ENCODE data around the gene RFX4. TPM values are rescaled to one million over a fixed set of nuclear protein-coding genes. Genes with fewer than 3 reads are reported as not detected.
"Not testable (repeated sequence)": the region's sequence is repeated elsewhere in the genome, so short reads cannot be mapped to it uniquely, and the experiment has no call there.

The RFX4 gene
- total RNA-seq, 2 donors from 2014 or later: not detected

GRCh38 chr12:106682594-106683234, 99.9 kb downstream of the RFX4 start:
- H3K4me1 Mint-ChIP-seq: no peaks in the 10 kb centered on the region
- no peak overlapping the region for H3K4me3 Mint-ChIP-seq
- H3K27me3 Mint-ChIP-seq: no peaks in the 10 kb centered on the region
- ATAC-seq (replicated peaks): no peak
- H3K27ac Mint-ChIP-seq: no peak overlapping the region
- H3K36me3 Mint-ChIP-seq (ENCODE audit: low read depth): no peaks in the 10 kb centered on the region
- no peaks in the 10 kb centered on the region for H3K9me3 Mint-ChIP-seq

- H3K27me3 Mint-ChIP-seq: no peaks in the 10 kb centered on the region
- H3K27ac Mint-ChIP-seq: no peak overlapping the region
- H3K9me3 Mint-ChIP-seq: no peaks in the 10 kb centered on the region
- no peaks in the 10 kb centered on the region for H3K36me3 Mint-ChIP-seq (ENCODE audit: low read depth)
- ATAC-seq (replicated peaks): no peak
- no peaks in the 10 kb centered on the region for H3K4me1 Mint-ChIP-seq
- H3K4me3 Mint-ChIP-seq: no peak overlapping the region
These were observed 101.7 kb downstream of the RFX4 start for GRCh38 chr12:106684497-106684896.

- Mint-ChIP-seq H3K4me3 (no peak overlapping the region), H3K9me3 (no peaks in the 10 kb centered on the region), H3K4me1 (no peaks in the 10 kb centered on the region), H3K27ac (no peak overlapping the region), H3K36me3 (ENCODE audit: low read depth) (no peaks in the 10 kb centered on the region), H3K27me3 (no peaks in the 10 kb centered on the region)
- no peak for ATAC-seq (replicated peaks)
These were observed 102.6 kb downstream of the RFX4 start for GRCh38 chr12:106685381-106685780.

- no peak overlapping the region for H3K4me3 Mint-ChIP-seq
- ATAC-seq (replicated peaks): no peak
- H3K27me3 Mint-ChIP-seq: no peaks in the 10 kb centered on the region
- no peak overlapping the region for H3K27ac Mint-ChIP-seq
- no peaks in the 10 kb centered on the region for H3K9me3 Mint-ChIP-seq
- no peaks in the 10 kb centered on the region for H3K36me3 Mint-ChIP-seq (ENCODE audit: low read depth)
- H3K4me1 Mint-ChIP-seq: no peaks in the 10 kb centered on the region
These were observed 104.9 kb downstream of the RFX4 start for GRCh38 chr12:106687672-106688071.

GRCh38 chr12:106690569-106691305, 107.9 kb downstream of the RFX4 start:
- no peaks in the 10 kb centered on the region for H3K9me3 Mint-ChIP-seq
- H3K36me3 Mint-ChIP-seq (ENCODE audit: low read depth): no peaks in the 10 kb centered on the region
- H3K4me1 Mint-ChIP-seq: no peaks in the 10 kb centered on the region
- H3K4me3 Mint-ChIP-seq: no peak overlapping the region
- no peaks in the 10 kb centered on the region for H3K27me3 Mint-ChIP-seq
- no peak overlapping the region for H3K27ac Mint-ChIP-seq
- ATAC-seq (replicated peaks): no peak

- not testable (repeated sequence) for H3K27ac Mint-ChIP-seq; H3K4me1 Mint-ChIP-seq; H3K4me3 Mint-ChIP-seq; ATAC-seq (replicated peaks); H3K36me3 Mint-ChIP-seq (ENCODE audit: low read depth); H3K9me3 Mint-ChIP-seq; H3K27me3 Mint-ChIP-seq
These were observed 109.2 kb downstream of the RFX4 start for GRCh38 chr12:106692033-106692432.

- H3K4me3 Mint-ChIP-seq: no peak overlapping the region
- H3K4me1 Mint-ChIP-seq: no peaks in the 10 kb centered on the region
- H3K27ac Mint-ChIP-seq: no peak overlapping the region
- no peaks in the 10 kb centered on the region for H3K9me3 Mint-ChIP-seq
- H3K27me3 Mint-ChIP-seq: no peaks in the 10 kb centered on the region
- no peak for ATAC-seq (replicated peaks)
- no peaks in the 10 kb centered on the region for H3K36me3 Mint-ChIP-seq (ENCODE audit: low read depth)
These were observed 110.4 kb downstream of the RFX4 start for GRCh38 chr12:106692896-106693820.

- H3K27me3 Mint-ChIP-seq: peaks cover 1% of the 10 kb centered on the region
- no peaks in the 10 kb centered on the region for H3K4me1 Mint-ChIP-seq
- no peaks in the 10 kb centered on the region for H3K36me3 Mint-ChIP-seq (ENCODE audit: low read depth)
- no peak overlapping the region for H3K4me3 Mint-ChIP-seq
- H3K9me3 Mint-ChIP-seq: peaks cover 7% of the 10 kb centered on the region
- no peak overlapping the region for H3K27ac Mint-ChIP-seq
- no peak for ATAC-seq (replicated peaks)
These were observed 113.3 kb downstream of the RFX4 start for GRCh38 chr12:106696071-106696470.

- no peak overlapping the region for H3K27ac Mint-ChIP-seq
- no peak overlapping the region for H3K4me3 Mint-ChIP-seq
- no peaks in the 10 kb centered on the region for H3K36me3 Mint-ChIP-seq (ENCODE audit: low read depth)
- peaks cover 4% of the 10 kb centered on the region for H3K27me3 Mint-ChIP-seq
- peaks cover 12% of the 10 kb centered on the region for H3K9me3 Mint-ChIP-seq
- no peaks in the 10 kb centered on the region for H3K4me1 Mint-ChIP-seq
- ATAC-seq (replicated peaks): no peak
These were observed 114.0 kb downstream of the RFX4 start for GRCh38 chr12:106696681-106697417.

- Mint-ChIP-seq H3K9me3 (peaks cover 9% of the 10 kb centered on the region), H3K27ac (no peak overlapping the region), H3K27me3 (peaks cover 4% of the 10 kb centered on the region), H3K4me3 (no peak overlapping the region), H3K4me1 (no peaks in the 10 kb centered on the region), H3K36me3 (ENCODE audit: low read depth) (no peaks in the 10 kb centered on the region)
- ATAC-seq (replicated peaks): no peak
These were observed 121.3 kb downstream of the RFX4 start for GRCh38 chr12:106704081-106704480.

GRCh38 chr12:106705971-106706370, 123.2 kb downstream of the RFX4 start:
- H3K4me1 Mint-ChIP-seq: no peaks in the 10 kb centered on the region
- no peak overlapping the region for H3K4me3 Mint-ChIP-seq
- H3K36me3 Mint-ChIP-seq (ENCODE audit: low read depth): no peaks in the 10 kb centered on the region
- no peak overlapping the region for H3K27ac Mint-ChIP-seq
- ATAC-seq (replicated peaks): no peak
- peaks cover 6% of the 10 kb centered on the region for H3K9me3 Mint-ChIP-seq
- H3K27me3 Mint-ChIP-seq: peaks cover 6% of the 10 kb centered on the region

- Mint-ChIP-seq H3K4me3 (no peak overlapping the region), H3K36me3 (ENCODE audit: low read depth) (no peaks in the 10 kb centered on the region), H3K4me1 (no peaks in the 10 kb centered on the region), H3K27ac (no peak overlapping the region), H3K27me3 (peaks cover 2% of the 10 kb centered on the region), H3K9me3 (no peaks in the 10 kb centered on the region)
- ATAC-seq (replicated peaks): no peak
These were observed 126.3 kb downstream of the RFX4 start for GRCh38 chr12:106709068-106709511.

- Mint-ChIP-seq H3K27me3 (peaks cover 2% of the 10 kb centered on the region), H3K9me3 (no peaks in the 10 kb centered on the region), H3K4me1 (no peaks in the 10 kb centered on the region), H3K36me3 (ENCODE audit: low read depth) (no peaks in the 10 kb centered on the region), H3K4me3 (no peak overlapping the region), H3K27ac (no peak overlapping the region)
- no peak for ATAC-seq (replicated peaks)
These were observed 127.5 kb downstream of the RFX4 start for GRCh38 chr12:106710143-106710893.

Data from activated T-helper 17 cell treated with anti-CD3 and anti-CD28 coated beads, Interleukin-2, amount 50 U/mL, for 72 hours (primary cell).